ENCODE data around the gene DOCK2.

Gene DOCK2

DNA sequence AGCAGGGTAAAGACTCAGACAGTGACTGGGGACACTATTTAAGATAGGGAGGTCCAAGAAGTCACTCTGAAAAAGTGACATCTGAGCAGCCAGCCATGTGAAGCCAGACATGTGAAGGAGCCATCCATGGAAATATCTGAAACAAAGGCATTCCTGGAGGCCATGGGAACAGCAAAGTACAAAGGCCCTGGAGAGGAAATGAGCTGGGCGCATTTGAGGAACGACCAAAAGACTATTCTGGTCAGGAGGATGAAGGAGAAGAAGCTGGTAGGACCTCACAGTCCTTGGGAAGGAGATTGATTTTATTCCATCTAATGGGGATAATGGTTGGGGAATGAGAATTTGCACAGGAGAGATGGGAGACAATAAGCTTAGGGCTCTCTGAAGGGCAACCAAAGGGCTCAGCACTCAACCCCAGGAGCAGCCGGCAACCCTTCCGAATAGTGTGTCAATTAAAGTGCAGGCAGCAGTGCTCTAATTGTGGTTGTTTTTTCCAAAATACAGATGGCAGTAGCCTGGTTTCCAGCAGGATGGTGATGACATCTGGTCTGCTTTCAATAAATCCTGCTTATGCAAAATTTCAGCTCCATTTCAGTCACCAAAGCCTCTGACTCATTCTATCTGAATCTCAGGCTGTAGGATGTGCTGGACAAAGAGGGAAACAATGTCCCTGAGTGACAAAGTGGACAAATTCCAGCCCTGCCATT, 495.3 kb downstream of the DOCK2 start:
- Histone ChIP-seq H3K36me3 (ENCODE audit: insufficient read depth, low read length) (no peaks in the 10 kb centered on the region), H3K4me1 (ENCODE audit: insufficient read depth, low read length) (no peaks in the 10 kb centered on the region; the same call in 1 of the 2 replicates), H3K9me3 (ENCODE audit: control insufficient read depth, insufficient read depth, low read length) (no peaks in the 10 kb centered on the region), H3K9ac (ENCODE audit: low read depth, low read length) (no peak overlapping the region)
